Activated naive CD4-positive, alpha-beta T cell (primary cell): ENCODE results near the gene TRIM49B.
"Not testable (repeated sequence)": the region's sequence is repeated elsewhere in the genome, so short reads cannot be mapped to it uniquely, and the experiment has no call there.

Experiments used
- DNase-seq, 4 experiments: peaks; one replicate each; lab custom pipeline; 2025; lab: John Stamatoyannopoulos, UW

TRIM49B gene, protein sequence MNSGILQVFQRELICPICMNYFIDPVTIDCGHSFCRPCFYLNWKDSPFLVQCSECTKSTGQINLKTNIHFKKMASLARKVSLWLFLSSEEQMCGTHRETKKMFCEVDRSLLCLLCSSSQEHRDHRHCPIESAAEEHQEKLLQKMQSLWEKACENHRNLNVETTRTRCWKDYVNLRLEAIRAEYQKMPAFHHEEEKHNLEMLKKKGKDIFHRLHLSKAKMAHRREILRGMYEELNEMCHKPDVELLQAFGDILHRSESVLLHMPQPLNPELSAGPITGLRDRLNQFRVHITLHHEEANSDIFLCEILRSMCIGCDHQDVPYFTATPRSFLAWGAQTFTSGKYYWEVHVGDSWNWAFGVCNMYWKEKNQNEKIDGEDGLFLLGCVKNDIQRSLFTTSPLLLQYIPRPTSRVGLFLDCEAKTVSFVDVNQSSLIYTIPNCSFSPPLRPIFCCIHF

GRCh38 chr11:49028523-49028922 is at the start of gene TRIM49B:
Gene TRIM49B, plus strand, starts transcription at chr11:49028823. Its CDS starts 2,777 bp downstream, at chr11:49031600.
- DNase-seq = not testable (repeated sequence)

- not testable (repeated sequence) for DNase-seq
These were observed 44.8 kb upstream of the TRIM49B start, which contains the start of gene TRIM51G for GRCh38 chr11:48983785-48984184. Gene TRIM51G, minus strand, starts transcription at chr11:48983885. Its CDS starts 2,190 bp downstream, at chr11:48981695.

DNA sequence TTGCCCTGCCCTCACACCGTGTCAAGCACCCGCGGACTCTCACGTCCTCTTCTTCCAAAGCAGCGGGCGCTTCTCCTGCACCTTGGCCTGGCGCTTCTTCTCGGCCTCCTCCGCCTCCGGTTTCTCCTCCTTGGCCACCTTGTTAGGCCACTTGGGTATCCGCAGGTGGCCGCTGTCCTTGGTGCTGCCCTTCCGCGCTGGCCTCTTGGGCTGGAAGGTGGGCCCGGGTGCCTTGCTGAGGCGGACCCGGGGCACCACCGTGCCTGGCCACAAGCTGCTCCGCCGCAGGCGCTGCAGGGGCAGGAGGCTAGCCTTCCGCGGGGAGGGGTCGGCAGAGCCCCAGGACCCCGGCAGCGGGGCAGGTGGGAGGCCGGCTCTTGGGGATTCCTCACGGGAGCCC is 19.6 kb downstream of the TRIM49B start:
- not testable (repeated sequence) for DNase-seq

DNA sequence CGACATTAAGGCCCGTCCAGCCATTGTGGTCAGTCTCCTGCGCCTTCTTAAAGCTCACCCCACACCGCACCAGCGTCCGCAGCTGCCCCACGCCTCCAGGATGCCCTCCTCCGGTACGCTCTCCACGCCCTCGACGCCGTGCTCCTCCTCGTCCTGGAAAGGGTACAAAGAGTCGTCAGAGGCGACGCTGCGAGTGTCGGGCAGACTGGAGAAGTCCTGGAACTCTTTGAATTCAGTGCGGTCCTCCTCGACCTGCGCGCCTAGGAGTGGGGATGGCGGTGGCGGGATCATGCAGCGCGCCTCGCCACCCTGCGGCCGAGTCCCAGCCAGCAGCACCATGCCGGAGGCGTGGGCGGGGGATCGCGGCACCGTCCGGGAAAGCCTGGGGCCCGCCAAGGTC is 21.2 kb downstream of the TRIM49B start:
- DNase-seq = not testable (repeated sequence)

- DNase-seq = not testable (repeated sequence)
These were observed 30.4 kb downstream of the TRIM49B start, which contains the start of gene TRIM64C for GRCh38 chr11:49059012-49059411. Gene TRIM64C, minus strand, starts transcription at chr11:49059112. Its CDS starts 0 bp downstream, at chr11:49059112.

DNA sequence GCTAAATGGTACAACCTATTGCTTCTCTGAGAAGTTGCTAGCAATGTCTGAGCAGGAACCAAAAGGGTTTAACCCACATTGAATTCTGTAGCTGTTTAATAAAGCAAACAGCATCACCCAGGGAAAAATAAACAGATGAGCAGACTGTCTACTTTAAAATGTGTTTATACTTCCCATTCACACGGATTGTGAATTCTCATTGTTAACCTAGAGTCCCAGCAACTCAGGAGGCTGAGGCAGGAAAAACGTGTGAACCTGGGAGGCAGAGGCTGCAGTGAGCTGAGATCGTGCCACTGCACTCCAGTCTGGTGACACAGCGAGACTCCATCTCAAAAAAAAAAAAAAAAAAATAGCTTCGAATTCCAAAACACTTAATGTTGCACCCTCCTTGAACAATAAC is 41.3 kb downstream of the TRIM49B start:
- not testable (repeated sequence) for DNase-seq
